ENCODE measurements around the gene NAALADL1.

- TF ChIP-seq CTCF (tag by site-specific recombination; IDR thresholded peaks at IDR 0.05) (no peak; the same call in 1 of the 2 replicates), ZNF121 (tag by site-specific recombination; IDR thresholded peaks at IDR 0.05) (no peak), ZNF701 (tag by site-specific recombination; IDR thresholded peaks at IDR 0.05) (no peak), ZNF398 (tag by site-specific recombination; IDR thresholded peaks at IDR 0.05) (no peak), ZNF692 (tag by site-specific recombination; IDR thresholded peaks at IDR 0.05) (peak; percentile 65; the same call in 1 of the 2 replicates), KLF10 (tag by site-specific recombination; IDR thresholded peaks at IDR 0.05) (peak; percentile 89), ZFHX2 (tag by site-specific recombination; conservative IDR thresholded peaks at IDR 0.05) (no peak; the same call in 1 of the 2 replicates), REST (tag by site-specific recombination; IDR thresholded peaks at IDR 0.05) (no peak), ZNF830 (tag by site-specific recombination; IDR thresholded peaks at IDR 0.05; ENCODE audit: low read depth) (no peak), ATF2 (tag by site-specific recombination; IDR thresholded peaks at IDR 0.05; ENCODE audit: low read depth) (peak; percentile 96), ZNF221 (tag by site-specific recombination; IDR thresholded peaks at IDR 0.05; ENCODE audit: borderline replicate concordance) (no peak)
Measured at GRCh38 chr11:65083834-65084597, 25.7 kb upstream of the NAALADL1 start, which contains the start of the genes CDCA5 and ZFPL1.

Data from HEK293 (cell line).